Muscle of back (tissue), 11 donors: Measurements from ENCODE around the gene ZNF740. TPM values are rescaled to one million over a fixed set of nuclear protein-coding genes. Genes with fewer than 3 reads are reported as not detected.
"Not testable (repeated sequence)": the region's sequence is repeated elsewhere in the genome, so short reads cannot be mapped to it uniquely, and the experiment has no call there.

Experiments
- DNase-seq, 3 donors: peaks; one replicate each; pipeline versions ENCODE4 v3.0.0 to v3.0.0-alpha.2; 2013
- polyA plus RNA-seq, 10 donors: library from polyadenylated mRNA; unstranded; fragments of 120-200 nt; gene quantifications; one replicate each; pipeline ENCODE4 v1.2.1, GENCODE V29; 2013; ENCODE audit not compliant: insufficient read length in 10 of 10

Gene ZNF740
- polyA plus RNA-seq, 10 donors: 25.0 to 36.7 (median 28.3) TPM

DNA sequence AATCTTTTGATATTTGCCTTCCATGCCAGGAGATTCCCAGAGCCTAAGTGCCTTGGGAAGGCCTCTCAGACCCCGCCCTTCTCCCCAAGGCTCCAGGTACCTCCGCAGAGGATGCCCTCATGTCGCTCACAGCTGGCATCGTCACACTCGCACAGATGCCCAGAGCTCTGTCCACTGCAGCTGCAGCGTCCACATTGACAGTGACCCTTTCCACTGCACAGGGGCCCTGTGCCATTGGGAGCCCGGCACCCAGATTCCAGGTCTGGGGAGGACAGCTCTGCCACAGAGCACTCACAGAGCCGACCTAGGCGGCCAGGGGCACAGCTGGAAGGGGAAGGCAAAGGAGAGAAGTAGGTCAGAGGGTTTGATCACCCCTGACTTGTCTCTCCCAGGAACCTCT is 12.5 kb downstream of the ZNF740 start:
- DNase-seq: no peak

GRCh38 chr12:53193985-53194716 is 13.6 kb downstream of the ZNF740 start:
- DNase-seq: no peak

- DNase-seq: no peak
Measured at GRCh38 chr12:53194973-53195372, 14.5 kb downstream of the ZNF740 start.

GRCh38 chr12:53195516-53196420 is 15.2 kb downstream of the ZNF740 start:
- no peak for DNase-seq

DNA sequence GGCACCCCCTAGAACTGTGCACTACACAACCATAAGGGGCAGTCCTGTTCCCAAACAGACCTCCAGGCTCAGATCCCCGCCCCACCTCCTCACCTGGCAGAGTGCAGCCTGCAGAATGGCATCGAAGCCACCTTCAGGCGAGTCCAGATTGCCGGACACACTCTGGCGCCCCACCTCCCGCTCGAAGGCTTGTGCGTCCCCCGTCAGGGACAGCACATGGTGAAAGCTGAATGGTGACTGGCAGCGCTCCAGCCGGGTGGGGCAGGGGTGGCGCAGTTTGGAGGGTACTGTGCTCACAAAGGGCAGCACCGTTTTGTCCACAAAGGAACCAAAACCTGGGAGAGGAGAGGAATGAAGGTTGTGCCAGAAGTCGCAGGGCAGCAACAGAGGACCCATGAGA is 16.0 kb downstream of the ZNF740 start:
- DNase-seq: no peak

DNA sequence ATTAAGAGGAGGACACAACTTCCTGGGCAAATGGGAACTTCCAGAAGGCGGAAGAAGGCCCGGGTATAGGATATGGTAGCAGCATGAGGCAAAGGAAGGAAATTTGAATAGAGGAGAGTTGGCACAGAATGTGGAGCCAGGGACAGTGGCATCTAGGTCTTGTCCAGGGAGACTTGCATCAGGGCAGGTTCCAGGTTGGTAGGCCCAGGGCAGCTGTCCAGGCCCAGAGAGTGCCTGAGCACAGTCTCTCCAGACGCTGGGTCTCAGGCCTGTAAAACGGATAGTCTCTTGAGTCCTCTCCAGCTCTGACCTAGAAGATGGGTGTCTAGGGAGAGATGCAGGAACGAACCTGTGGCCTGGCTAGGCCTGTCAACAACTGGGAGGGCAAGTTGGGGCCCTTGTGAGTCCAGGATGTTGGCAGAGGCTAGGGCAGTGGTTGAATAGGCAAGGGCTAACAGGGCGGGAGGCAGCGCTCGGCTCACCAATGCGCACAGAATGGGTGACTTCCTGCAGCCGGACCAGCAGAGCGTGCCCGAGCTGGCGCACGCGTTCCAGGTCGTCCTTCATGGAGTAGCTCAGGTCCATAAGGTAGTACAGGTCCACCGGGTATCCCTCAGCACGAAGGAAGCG is 16.6 kb downstream of the ZNF740 start:
- no peak for DNase-seq

DNA sequence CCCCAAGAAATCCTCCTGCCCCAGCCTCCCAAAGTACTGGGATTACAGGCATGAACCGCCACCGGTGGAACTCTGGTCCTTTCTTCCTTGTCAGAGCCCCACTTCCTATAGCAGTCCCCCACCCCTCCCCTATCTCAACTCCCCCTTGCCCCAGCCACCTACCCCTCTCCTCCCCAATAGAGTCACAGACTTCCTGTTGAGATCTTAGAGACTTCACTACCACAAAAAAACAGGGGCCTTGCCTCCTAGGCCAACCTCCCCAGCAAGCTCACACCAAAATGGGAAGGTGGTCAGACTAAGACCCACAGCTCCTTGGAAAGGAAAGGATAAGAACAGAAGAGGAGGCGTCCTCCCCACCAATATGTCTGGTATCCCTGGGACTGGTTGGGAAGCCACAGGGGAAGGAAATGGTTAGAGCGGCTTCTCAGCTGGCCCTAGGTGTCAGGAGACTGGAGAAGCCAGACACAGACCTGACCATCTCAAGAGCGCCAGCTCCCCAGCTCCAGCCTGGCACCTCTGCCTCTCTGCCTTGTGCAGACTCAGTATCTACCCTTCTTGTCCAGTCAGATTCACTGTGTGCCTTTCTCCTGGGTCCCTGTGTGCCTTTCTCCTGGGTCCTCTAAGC is 18.1 kb downstream of the ZNF740 start:
- DNase-seq: no peak

DNA sequence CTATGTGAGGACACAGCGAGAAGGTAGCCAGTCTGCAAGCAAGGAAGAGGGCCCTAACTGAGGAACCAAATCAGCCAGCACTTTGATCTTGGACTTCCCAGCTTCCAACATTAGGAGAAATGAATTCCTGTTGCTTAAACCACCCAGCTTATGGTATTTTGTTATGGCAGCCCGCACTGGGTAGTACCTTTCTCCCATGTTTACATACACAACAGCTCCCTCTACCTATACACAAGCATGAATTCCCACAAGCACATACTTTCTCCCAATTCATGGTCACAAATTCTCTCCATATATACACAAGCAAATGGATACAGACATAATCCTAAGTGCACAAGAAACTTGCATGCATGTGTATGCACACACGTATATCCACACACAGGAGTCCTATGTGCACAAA is 19.2 kb downstream of the ZNF740 start:
- no peak for DNase-seq

DNA sequence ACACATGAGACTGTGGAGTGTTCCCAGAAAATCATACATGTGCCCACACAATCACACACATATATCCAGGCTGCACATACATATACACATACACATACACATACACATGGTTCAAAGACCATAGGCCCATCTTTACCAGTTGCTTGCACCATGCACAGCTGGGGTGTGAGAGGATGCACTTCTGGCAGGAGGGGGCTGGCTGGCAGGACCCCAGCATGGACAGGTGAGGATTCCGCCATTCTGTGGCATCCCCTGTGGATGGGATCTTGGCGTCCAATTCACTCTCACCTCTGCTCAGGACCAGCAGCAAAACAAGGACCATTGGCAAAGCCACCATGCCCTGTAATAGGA is 19.6 kb downstream of the ZNF740 start:
- DNase-seq: no peak

DNA sequence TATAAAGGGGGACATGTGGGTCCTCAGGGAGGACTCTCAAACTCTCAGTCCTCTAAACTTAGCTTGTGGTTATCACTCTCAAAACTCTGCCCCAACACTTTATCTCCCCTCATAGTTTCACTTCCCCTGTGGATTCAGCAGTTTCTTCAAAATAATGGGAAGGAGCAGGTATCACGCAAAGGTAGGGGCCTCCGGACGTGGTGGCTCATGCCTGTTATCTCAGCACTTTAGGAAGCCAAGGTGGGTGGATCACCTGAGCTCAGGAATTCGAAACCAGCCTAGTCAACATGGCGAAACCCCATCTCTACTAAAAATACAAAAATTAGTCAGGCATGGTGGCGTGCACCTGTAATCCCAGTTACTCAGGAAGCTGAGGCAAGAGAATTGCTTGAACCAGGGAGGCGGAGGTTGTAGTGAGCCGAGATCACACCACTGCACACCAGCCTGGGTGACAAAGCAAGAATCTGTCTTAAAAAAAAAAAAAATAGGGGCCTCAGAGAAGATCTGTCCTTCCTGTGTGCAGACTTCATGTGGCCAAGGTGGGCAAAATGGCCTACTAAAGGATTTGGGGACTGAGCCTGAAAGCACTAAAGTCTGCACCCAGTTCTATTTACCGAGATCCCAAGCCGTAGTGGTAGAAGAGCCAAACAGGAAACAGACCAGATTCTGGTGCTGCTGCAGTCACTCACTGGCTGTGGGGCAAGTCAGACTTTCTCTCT is 20.1 kb downstream of the ZNF740 start:
- DNase-seq: no peak

DNA sequence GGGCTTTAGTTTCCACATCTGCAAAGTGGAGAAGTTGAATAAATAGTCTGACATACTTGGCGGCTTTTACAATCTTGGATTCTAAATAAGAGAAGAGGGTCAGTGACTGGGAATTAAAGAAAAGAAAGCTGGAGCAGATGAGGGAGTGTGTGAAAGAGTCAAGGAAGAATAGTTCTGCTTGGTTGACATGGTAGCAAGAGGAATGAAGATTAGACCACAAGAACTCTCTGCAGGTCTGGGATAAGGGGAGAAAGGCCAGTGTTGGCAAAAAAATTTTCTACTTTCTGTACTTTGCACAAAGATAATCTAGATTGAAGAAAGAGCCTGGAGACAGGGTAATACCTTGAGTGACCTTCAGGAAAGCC is 20.6 kb downstream of the ZNF740 start:
- DNase-seq: no peak

GRCh38 chr12:53201639-53202038 is 21.1 kb downstream of the ZNF740 start:
- no peak for DNase-seq

GRCh38 chr12:53202316-53202715 is 21.8 kb downstream of the ZNF740 start:
- DNase-seq: not testable (repeated sequence)

- no peak for DNase-seq
Measured at GRCh38 chr12:53204351-53204750, 23.8 kb downstream of the ZNF740 start.

- DNase-seq: peak in 1 of 3 donors; percentile 51
Measured at GRCh38 chr12:53205747-53206419, 25.4 kb downstream of the ZNF740 start.

- DNase-seq: no peak
Measured at GRCh38 chr12:53207042-53207441, 26.5 kb downstream of the ZNF740 start, which contains the start of gene ITGB7. Gene ITGB7, minus strand, starts transcription at chr12:53207251. Its CDS starts 6,808 bp downstream, at chr12:53200443.

DNA sequence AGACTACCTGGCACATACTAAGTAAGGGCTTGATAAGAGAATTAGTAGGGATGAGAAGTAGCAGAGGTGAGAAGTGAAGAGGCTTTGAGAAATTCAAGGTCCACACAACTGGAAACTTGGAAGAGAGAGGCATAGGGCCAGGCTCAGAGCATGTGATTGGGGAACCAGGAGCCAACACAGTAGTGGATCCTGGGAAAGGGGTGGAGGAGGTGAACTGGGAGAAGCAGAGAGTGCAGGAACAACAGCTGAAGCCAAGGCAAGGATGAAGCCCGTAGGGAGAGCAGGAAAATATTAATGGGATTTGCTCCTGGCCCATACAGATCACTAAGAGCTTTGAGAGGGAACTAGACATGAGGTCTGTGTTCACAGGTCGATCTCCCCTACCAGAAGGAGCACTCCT is 27.9 kb downstream of the ZNF740 start:
- DNase-seq: peak in 2 of 3 donors; percentile 39 to 72

- DNase-seq: no peak
Measured at GRCh38 chr12:53208877-53209463, 28.4 kb downstream of the ZNF740 start.

- no peak for DNase-seq
Measured at GRCh38 chr12:53210843-53211242, 30.3 kb downstream of the ZNF740 start.
